GM19455 (cell line): Measurements from ENCODE around the gene PIH1D1.

Source experiments
- ATAC-seq: cut with Tn5 transposase; IDR thresholded peaks from one replicate; pipeline ENCODE4 v1.9.1; 2021; ENCODE audit not compliant: unreplicated experiment

The PIH1D1 gene

GRCh38 chr19:49421039-49421877 lies 30.4 kb downstream of the PIH1D1 start:
- ATAC-seq: no peak

DNA sequence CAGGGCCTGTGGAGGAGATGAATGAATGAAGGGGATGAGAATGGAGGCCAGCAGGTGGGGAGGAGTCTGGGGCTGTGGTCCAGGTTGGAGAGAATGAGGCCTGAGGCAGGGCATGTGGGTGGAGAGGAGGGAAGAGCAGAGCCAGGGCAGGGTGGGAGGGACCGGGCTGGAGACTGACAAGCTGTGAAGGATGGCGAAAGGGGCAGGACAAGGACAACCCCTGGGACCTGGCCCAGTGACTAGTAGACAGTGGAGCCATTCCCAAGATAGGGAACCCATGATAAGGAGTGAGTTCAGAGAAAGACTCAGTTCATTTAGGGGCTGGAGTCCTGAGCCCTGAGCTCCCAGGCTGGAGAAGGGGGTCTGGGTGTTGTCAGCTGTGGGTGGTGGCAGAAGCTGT lies 31.4 kb downstream of the PIH1D1 start:
- ATAC-seq: no peak

DNA sequence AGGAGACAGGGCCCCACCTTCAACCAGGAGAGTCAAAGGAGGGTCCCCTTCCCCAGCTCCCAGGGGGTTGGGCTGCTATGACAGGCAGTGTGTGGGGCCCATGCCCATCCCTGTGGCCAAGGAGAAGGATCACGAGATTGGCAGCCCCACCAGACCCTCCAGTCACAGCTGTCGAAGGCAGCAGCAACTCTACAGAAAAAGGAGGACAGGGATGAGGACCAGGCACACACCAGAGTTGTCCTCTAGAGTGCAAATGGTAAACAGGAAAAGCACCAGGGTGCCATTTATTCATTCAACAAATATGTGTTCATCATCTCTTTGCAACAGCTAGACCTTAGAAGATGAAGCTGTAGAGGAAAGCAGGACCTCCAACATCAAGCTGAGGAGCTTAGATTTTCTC lies 32.4 kb downstream of the PIH1D1 start:
- ATAC-seq: no peak

GRCh38 chr19:49418511-49418910 lies 33.1 kb downstream of the PIH1D1 start:
- ATAC-seq: no peak

DNA sequence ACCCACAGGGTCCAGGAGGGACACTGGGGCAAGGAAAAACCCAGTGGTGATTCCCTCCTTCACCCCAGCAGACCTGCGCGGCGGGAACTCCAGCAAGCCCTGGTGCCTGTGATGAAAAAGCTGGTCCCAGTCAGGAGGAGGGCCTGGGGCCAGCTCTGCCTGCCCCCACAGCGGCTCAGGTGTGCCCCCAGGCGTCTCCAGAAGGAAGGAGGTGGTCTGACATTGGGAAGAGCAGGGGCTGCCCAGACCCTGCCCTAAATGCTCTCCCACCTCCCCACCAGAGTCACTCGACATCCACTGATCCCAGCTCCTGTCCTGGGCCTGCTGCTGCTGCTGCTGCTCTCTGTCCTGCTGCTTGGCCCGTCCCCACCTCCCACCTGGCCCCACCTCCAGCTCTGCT lies 34.5 kb downstream of the PIH1D1 start:
- ATAC-seq: no peak

- no peak for ATAC-seq
Observed at GRCh38 chr19:49415810-49416200, 35.8 kb downstream of the PIH1D1 start.

- ATAC-seq: no peak
Observed at GRCh38 chr19:49415102-49415809, 36.4 kb downstream of the PIH1D1 start.

GRCh38 chr19:49414256-49414655 lies 37.4 kb downstream of the PIH1D1 start:
- ATAC-seq: no peak

GRCh38 chr19:49413348-49413747 lies 38.3 kb downstream of the PIH1D1 start:
- no peak for ATAC-seq

- ATAC-seq: no peak
Observed at GRCh38 chr19:49411681-49412326, 39.8 kb downstream of the PIH1D1 start.

- no peak for ATAC-seq
Observed at GRCh38 chr19:49409441-49410029, 42.1 kb downstream of the PIH1D1 start.

DNA sequence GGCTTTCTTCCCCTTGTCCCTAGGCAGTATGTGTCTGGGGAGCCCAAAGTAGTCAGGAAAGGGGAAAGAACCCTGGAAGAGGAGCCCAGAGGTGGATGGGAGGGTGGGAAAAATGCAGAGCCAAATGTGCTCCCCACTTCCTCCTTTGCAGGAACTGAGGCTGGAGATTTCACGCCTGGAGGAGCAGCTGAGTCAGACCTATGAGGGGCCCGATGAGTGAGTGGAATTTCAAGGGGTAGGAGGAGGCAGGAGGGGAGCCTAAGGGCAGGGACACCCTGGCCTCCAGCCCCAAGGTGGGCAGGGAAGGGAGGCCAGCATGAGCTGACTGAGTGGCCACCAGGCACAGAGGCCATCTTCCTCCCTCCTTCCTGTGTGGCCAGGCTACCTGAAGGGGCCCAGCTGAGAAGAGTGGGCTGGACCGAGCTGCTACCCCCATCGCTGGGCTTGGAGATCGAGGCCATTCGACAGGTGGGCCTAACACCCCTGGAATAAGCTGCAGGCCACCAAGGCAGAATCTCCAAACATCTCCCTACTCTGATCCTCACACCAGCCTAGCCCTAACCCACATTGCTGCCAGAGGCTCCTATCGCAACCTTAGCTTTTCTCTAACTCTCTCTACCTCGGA lies 42.7 kb downstream of the PIH1D1 start:
- no peak for ATAC-seq

GRCh38 chr19:49407482-49408015 lies 44.1 kb downstream of the PIH1D1 start:
- ATAC-seq: no peak

- no peak for ATAC-seq
Observed at GRCh38 chr19:49407079-49407478, 44.5 kb downstream of the PIH1D1 start.

DNA sequence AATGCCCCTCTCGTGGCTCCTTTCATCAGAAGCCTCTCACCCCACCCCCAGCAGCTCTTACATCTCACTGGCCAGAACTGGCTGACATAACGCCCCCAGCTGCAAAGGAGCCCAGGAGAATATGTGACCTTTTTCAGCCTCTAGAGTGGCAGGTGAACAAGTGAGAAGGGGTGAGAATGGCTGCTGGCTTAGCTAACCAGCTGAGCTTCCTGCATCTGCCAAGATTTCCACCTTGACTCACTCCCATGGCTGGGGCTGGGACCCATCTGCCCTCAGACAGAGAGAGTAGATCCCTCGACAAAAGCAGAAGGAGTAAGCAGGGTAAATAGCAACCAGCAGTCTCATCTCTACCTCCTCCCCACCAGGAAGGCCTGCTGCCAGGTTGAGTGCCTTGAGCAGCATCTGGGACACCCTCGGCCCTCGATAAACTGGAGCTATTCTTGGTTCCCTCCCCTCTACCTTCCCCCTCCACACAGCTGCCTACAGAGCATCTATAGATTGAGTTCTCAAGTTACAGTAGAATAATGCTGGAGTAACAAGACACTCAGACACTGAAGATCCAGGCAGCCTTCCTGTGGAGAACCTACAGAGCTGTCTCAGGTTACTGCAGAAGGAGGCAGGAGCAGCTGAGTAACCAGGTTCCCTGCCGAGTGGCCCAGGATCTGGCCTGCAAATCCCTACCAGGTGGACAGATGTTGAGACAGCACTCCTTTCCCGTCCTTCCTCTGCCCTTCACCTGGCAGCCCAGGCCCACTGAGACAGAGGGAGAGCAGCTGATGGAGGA lies 48.0 kb downstream of the PIH1D1 start:
- ATAC-seq: no peak

GRCh38 chr19:49400029-49400428 lies 51.6 kb downstream of the PIH1D1 start:
- no peak for ATAC-seq

DNA sequence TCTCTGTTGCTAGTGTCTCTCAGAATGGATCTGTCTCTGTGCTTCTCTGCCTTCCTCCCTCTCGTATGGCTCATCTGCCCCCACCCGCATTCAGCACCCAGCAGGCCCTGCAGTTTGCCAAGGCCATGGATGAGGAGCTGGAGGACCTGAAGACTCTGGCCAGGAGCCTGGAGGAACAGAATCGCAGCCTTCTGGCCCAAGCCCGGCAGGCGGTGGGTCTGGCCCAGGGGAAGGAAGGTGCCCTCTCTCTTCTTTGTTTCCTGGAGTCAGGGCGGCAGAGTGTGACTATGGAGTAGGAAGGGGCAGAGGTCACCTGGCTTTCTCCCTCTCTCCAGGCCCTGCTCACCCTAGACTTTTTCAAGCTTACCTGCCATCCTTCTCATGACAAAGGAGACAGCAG lies 52.7 kb downstream of the PIH1D1 start:
- ATAC-seq: no peak

- ATAC-seq: no peak
Observed at GRCh38 chr19:49398001-49398615, 53.5 kb downstream of the PIH1D1 start.

DNA sequence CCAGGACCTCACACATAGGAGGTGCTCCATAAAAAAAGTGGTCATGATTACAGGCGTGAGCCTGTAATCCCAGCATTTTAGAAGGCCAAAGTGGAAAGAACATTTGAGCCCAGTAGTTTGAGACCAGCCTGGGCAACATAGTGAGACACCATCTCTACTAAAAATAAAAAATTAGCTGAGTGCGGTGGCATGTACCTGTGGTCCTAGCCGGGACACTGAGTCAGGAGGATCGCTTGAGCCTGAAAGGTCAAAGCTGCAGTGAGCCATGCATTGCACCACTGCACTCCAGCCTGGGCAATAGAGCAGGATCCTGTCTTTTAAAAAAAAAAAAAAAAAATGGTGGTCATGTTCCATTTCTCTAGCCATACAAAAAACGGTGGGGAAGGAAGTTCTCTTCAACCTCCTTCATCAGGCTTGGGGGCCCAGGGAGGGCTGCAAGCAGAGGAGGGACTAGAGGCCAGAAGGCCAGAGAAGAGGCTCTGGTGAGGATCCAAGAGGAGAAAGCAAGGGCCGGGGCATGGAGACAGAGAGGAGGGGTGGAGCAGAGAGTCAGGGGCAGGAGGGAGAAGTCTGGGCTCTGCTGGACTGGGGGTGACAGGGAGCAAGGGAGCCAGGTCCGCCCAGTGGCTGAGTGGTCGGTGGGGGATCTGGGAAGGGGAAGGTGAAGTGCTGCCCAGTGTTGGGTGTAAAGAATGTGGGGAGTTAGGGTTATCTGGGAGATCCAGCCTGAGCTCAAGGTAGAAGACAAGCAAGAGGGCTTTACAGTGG lies 54.7 kb downstream of the PIH1D1 start:
- ATAC-seq: no peak
